Middle frontal gyrus (tissue), 1 donor: Measurements from ENCODE around the gene DNASE2.
"Not testable (repeated sequence)": the region's sequence is repeated elsewhere in the genome, so short reads cannot be mapped to it uniquely, and the experiment has no call there.

Experiments
- DNase-seq: peaks from one replicate; pipeline ENCODE4 v3.0.0-alpha.2; 2015; ENCODE audit warnings: low spot score; ENCODE audit errors: extremely low spot score

DNASE2 gene

GRCh38 chr19:12881172-12881808 lies at the start of gene DNASE2:
DNASE2 (minus strand) TSS chr19:12881449; CDS start chr19:12881375, 74 bp downstream.
- peak; percentile 78 for DNase-seq

GRCh38 chr19:12930002-12930645 lies 48.9 kb upstream of the DNASE2 start:
- no peak for DNase-seq

GRCh38 chr19:12924621-12925310 lies 43.5 kb upstream of the DNASE2 start:
- no peak for DNase-seq

- no peak for DNase-seq
Observed at GRCh38 chr19:12922959-12923358, 41.7 kb upstream of the DNASE2 start.

- no peak for DNase-seq
Observed at GRCh38 chr19:12921047-12921446, 39.8 kb upstream of the DNASE2 start.

- no peak for DNase-seq
Observed at GRCh38 chr19:12918253-12918652, 37.0 kb upstream of the DNASE2 start.

- not testable (repeated sequence) for DNase-seq
Observed at GRCh38 chr19:12915860-12916259, 34.6 kb upstream of the DNASE2 start.

- no peak for DNase-seq
Observed at GRCh38 chr19:12913851-12914690, 32.8 kb upstream of the DNASE2 start.

- DNase-seq, result peak; percentile 52
Observed at GRCh38 chr19:12913011-12913561, 31.8 kb upstream of the DNASE2 start.

- no peak for DNase-seq
Observed at GRCh38 chr19:12912571-12912970, 31.3 kb upstream of the DNASE2 start.

- no peak for DNase-seq
Observed at GRCh38 chr19:12907166-12907565, 25.9 kb upstream of the DNASE2 start.

GRCh38 chr19:12899891-12900518 lies 18.8 kb upstream of the DNASE2 start:
- no peak for DNase-seq

- no peak for DNase-seq
Observed at GRCh38 chr19:12896460-12896859, 15.2 kb upstream of the DNASE2 start.

- no peak for DNase-seq
Observed at GRCh38 chr19:12893582-12893981, 12.3 kb upstream of the DNASE2 start.

- no peak for DNase-seq
Observed at GRCh38 chr19:12891553-12892021, 10.3 kb upstream of the DNASE2 start.

- DNase-seq, result peak; percentile 98
Observed at GRCh38 chr19:12890787-12891552, 9.7 kb upstream of the DNASE2 start, which contains the start of gene GCDH. GCDH (plus strand) TSS chr19:12891160; CDS start chr19:12891305, 145 bp downstream.

GRCh38 chr19:12890299-12890786 lies 9.1 kb upstream of the DNASE2 start:
- not testable (repeated sequence) for DNase-seq

- DNase-seq, result no peak
Observed at GRCh38 chr19:12888006-12888603, 6.9 kb upstream of the DNASE2 start.
